ENCODE measurements around the gene DPRX.

GRCh38 chr19:53598361-53598760 lies 33.4 kb upstream of the DPRX start:
- TF ChIP-seq CTCF (IDR thresholded peaks at IDR 0.05) (no peak), POLR2A (IDR thresholded peaks at IDR 0.05) (no peak), POLR2AphosphoS5 (IDR thresholded peaks at IDR 0.05) (no peak)
